ENCODE results near the gene ACSF3. TPM values are rescaled to one million over a fixed set of nuclear protein-coding genes. Genes with fewer than 3 reads are reported as not detected.

ACSF3 gene
- total and polyA plus RNA-seq, 2 of the 4 experiments (the other 2 are of a cell fraction) = 9.5 to 14.2 TPM

GRCh38 chr16:89137666-89138512 lies 44.2 kb downstream of the ACSF3 start (continued):
- no peak for TF ChIP-seq CEBPB (IDR thresholded peaks at IDR 0.05; ENCODE audit: low read depth, low read length)

DNA sequence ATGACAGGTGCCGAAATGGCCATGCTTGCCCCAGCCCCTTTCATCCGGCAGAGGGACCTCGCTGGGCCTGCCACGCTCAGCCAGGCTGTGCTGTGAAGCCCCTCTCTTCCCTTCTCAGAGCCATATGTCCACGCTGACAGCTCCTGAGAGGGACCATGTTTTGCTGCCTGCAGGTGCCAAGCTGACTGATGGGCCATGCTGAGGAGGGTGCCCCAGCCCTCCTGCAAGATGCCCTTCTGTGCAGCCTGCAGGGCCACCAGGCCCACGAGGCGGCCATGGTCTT lies 44.8 kb downstream of the ACSF3 start:
- Histone ChIP-seq H3K23ac (ENCODE audit: low read depth, low read length) (no peak overlapping the region), H3K4me2 (ENCODE audit: low read depth, low read length) (no peak overlapping the region), H4K91ac (ENCODE audit: insufficient read depth, low read depth, low read length) (no peak overlapping the region), H4K8ac (ENCODE audit: low read depth in 2 of 2, low read length in 2 of 2) (no peak overlapping the region), H4K20me1 (ENCODE audit: insufficient read depth, low read length) (no peaks in the 10 kb centered on the region), H3K27me3 (ENCODE audit: control insufficient read depth, insufficient read depth, low read length) (no peaks in the 10 kb centered on the region), H2BK20ac (ENCODE audit: low read depth, low read length) (no peak overlapping the region), H4K5ac (ENCODE audit: low read depth, low read length) (no peak overlapping the region), H2BK15ac (ENCODE audit: low read depth, low read length) (no peak overlapping the region), H3K4me1 (ENCODE audit: control insufficient read depth, insufficient read depth, low read length) (no peaks in the 10 kb centered on the region), H2AK9ac (replicated peaks; ENCODE audit: low read depth, low read length, poor library complexity) (no peak overlapping the region), H2BK5ac (ENCODE audit: low read depth, low read length, poor library complexity, severe bottlenecking) (no peak overlapping the region), H3K9ac (ENCODE audit: low read depth, low read length) (no peak overlapping the region), H3K9me1 (ENCODE audit: insufficient read depth, low read length) (no peaks in the 10 kb centered on the region), H2AK5ac (ENCODE audit: low read depth, low read length) (no peak overlapping the region), H3K36me3 (ENCODE audit: control insufficient read depth, insufficient read depth, low read length) (peaks cover 41% of the 10 kb centered on the region), H3K4me3 (ENCODE audit: insufficient read depth, low read depth, low read length) (no peak overlapping the region), H3K18ac (ENCODE audit: low read depth, low read length) (no peak overlapping the region), H3K56ac (ENCODE audit: extremely low read depth, insufficient read depth, low read length) (no peak overlapping the region), H3K79me1 (ENCODE audit: low read depth in 1 of 2, low read length in 2 of 2) (0 out of 4 replicates have a peak, but pooled peaks cover 0 to 2% of the 10 kb centered on the region in 2 experiments), H3K9me3 (ENCODE audit: control insufficient read depth, insufficient read depth, low read length) (no peaks in the 10 kb centered on the region), H3K4ac (ENCODE audit: low read depth, low read length) (no peak overlapping the region), H3K14ac (replicated peaks; ENCODE audit: low read depth, low read length) (no peak overlapping the region), H2BK120ac (ENCODE audit: low read depth, low read length) (no peak overlapping the region), H2AFZ (replicated peaks; ENCODE audit: low read length, poor library complexity) (no peak overlapping the region), H3K27ac (ENCODE audit: insufficient read depth, low read length) (no peak overlapping the region)
- intact Hi-C loops (cut with micrococcal nuclease) = no loop called here
- CTCF ChIA-PET = no interaction called here
- POLR2A ChIA-PET (ENCODE audit: unreplicated experiment) = no interaction called here
- ATAC-seq (ENCODE audit: low read depth) (no peak), DNase-seq (no peak)
- BruUV-seq (replicated peaks) = no TSS peak
- WGBS, 2 experiments (ENCODE audit: extremely low coverage in 2 of 2, insufficient read length in 1 of 2) = 74% methylated on average over 4 of the region's 7 CpGs; no CpG with 5 or more reads in 1 of the 2 experiments
- dilution Hi-C loops (cut with HindIII; ENCODE audit: low sequenced_read_pairs, unreplicated experiment) = no loop called here
- in situ Hi-C loops (cut with MboI; ENCODE audit: low sequenced_read_pairs) = no loop called here
- no peak for TF ChIP-seq RFX5 (IDR thresholded peaks at IDR 0.05; ENCODE audit: low read depth, low read length)
- TF ChIP-seq MAZ (IDR thresholded peaks at IDR 0.05; ENCODE audit: borderline replicate concordance, low read depth, low read length) = no peak
- TF ChIP-seq BHLHE40 (IDR thresholded peaks at IDR 0.05; ENCODE audit: low read depth, low read length) = no peak
- TF ChIP-seq NFE2L2 (IDR thresholded peaks at IDR 0.05; ENCODE audit: low read depth, low read length) = no peak
- no peak for TF ChIP-seq MAFK (IDR thresholded peaks at IDR 0.05; ENCODE audit: low read depth, low read length)
- TF ChIP-seq RCOR1 (IDR thresholded peaks at IDR 0.05; ENCODE audit: insufficient replicate concordance, low read length) = no peak
- TF ChIP-seq RAD21 (IDR thresholded peaks at IDR 0.05; ENCODE audit: low read length) = no peak
- TF ChIP-seq CEBPB (IDR thresholded peaks at IDR 0.05; ENCODE audit: low read depth, low read length) = no peak
